Measurements from ENCODE around the gene PLXNA1.

The PLXNA1 gene

DNA sequence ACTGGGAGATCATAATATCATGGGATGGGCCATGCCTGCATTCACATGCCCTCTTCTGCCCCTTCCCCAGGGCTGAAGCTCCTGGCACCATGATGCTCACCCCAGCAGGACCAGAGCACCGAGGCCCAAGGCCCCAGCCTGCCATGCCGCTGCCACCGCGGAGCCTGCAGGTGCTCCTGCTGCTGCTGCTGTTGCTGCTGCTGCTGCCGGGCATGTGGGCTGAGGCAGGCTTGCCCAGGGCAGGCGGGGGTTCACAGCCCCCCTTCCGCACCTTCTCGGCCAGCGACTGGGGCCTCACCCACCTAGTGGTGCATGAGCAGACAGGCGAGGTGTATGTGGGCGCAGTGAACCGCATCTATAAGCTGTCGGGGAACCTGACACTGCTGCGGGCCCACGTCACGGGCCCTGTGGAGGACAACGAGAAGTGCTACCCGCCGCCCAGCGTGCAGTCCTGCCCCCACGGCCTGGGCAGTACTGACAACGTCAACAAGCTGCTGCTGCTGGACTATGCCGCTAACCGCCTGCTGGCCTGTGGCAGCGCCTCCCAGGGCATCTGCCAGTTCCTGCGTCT lies 5.6 kb downstream of the PLXNA1 start:
- DNase-seq = no peak

DNA sequence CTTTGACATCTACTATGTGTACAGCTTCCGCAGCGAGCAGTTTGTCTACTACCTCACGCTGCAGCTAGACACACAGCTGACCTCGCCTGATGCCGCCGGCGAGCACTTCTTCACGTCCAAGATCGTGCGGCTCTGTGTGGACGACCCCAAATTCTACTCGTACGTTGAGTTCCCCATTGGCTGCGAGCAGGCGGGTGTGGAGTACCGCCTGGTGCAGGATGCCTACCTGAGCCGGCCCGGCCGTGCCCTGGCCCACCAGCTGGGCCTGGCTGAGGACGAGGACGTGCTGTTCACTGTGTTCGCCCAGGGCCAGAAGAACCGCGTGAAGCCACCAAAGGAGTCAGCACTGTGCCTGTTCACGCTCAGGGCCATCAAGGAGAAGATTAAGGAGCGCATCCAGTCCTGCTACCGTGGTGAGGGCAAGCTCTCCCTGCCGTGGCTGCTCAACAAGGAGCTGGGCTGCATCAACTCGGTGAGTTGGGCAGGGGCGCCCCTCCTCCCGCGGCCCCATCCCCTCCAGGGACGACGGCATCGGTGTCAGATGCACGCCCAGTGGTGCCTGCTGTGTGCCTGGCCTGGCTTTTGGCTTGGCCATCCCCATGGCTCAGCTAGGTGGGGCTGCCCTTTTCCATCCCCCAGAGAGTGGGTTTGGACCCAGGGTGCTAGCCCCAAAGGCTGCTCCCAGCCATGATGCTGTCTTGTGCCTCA lies 6.6 kb downstream of the PLXNA1 start:
- DNase-seq = no peak

DNA sequence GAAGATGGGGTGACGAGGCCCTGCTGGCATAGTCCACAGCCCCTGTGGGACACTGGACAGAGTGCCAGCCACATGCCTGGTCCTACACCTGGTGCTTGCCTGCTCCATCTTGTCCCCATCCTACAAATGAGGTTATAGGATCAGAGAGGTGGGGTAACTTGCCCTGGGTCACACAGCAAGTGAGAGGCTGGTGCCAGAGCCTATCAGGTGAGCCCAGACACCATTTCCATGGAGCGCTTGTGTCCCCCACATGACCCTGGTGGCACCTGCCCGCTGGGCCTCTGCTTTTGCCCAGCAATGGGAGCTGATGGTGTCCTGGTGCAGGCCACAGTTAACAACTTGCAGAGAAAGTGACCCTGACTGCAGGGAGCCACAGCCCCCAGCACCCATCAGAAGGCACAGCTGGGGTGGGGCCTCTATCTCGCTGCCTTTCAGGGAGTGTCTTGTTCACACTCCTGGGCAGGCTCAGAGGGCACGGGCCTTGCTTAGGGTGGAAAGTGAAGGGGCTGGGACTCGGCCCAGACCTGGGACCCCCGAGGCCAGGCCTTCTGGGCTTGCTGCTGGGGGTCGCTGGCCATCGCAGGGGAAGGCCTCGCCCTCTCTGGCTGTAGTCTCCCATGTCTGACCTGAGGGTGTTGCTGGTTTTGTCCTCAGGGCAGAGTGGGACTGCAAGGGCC lies 7.2 kb downstream of the PLXNA1 start:
- no peak for DNase-seq

DNA sequence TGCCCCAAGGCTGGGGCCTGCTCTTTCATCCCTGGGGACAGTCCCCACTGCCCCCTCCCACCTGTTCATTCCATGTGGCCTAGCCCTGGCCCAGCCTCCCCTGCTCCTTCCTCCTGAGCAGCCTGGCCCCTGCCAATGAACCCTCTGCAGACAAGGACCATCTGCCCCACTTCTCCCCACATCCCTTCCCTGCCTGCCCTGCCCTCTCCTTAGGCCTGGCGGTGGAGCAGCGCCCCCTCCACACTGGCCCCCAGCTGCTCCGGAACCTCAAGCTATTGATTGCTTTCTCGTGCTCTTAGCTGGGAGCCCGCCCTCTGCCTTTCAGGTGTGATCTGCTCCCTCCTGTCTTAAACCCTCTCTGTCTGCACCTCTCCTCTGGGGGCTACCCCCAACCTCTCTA lies 8.0 kb downstream of the PLXNA1 start:
- DNase-seq = no peak

- no peak for DNase-seq
Observed at GRCh38 chr3:126991366-126992200, 8.7 kb downstream of the PLXNA1 start.

DNA sequence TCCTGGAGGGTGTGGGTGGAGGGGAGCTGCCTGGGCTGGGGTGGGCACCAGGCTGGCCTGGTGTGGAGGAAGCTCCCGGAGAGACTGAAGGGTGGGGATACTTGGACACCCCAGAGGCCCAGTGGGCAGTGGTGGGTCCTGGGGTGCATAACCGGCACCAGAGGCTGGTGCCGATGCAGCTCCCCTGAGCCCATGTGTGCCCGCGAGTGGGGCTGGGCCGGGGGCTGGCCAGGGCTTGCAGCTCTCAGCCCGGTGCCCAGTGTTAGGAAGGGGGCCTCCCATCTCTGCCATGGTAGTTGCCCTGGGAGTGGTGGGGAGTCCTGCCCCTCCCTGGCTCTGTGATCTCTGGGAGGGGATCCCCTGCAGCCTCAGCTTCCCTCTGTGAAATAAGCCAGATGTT lies 9.3 kb downstream of the PLXNA1 start:
- no peak for DNase-seq

GRCh38 chr3:126992776-126993175 lies 9.9 kb downstream of the PLXNA1 start:
- no peak for DNase-seq

DNA sequence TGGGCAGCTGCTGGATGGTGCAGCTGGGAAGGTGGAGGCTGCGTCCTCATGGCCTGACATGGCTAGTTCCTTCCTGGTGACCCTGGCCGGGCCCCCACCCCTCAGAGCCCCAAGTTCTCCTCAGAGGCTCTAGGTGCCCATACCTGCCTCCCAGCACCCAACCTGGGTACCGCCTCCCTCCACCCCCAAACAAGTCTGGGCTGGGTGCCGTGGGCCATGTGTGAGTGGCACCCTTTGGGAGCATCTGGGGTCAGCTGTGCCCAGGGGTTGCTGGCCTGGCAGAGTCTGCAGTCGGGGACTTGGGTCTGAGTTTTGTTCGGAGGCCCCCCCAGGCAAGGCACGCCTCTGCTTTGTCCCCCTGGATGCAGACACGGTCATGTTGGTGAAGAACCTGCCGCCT lies 10.5 kb downstream of the PLXNA1 start:
- no peak for DNase-seq

DNA sequence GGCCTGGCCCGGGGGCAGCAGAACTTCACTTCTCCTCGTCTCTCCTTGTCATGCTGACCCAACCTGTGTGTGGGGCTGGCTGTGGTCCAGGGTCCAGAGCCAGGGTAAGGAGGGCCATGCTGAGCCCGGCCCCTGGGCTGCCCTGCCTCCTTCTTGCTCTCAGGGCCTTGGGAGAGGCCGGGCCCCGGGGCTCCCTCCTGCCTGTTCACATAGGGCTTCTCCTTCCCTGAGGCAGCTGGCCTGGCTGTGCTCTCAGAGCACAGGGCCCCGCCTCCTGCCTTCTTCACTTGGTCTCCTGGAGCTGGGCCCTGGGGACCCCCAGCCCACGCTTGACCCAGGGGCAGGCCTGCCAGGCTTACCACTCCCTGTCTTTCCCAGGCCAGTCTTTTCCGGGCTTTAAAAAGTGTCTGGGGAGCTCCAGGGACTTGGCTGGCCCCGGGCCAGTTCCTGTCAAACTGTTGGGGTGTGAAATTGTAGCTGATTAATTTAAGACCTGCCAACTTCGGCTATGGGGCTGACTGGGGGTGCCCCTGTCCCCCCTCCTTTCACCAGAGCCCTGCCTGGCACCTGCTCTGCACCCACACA lies 11.8 kb downstream of the PLXNA1 start:
- no peak for DNase-seq

DNA sequence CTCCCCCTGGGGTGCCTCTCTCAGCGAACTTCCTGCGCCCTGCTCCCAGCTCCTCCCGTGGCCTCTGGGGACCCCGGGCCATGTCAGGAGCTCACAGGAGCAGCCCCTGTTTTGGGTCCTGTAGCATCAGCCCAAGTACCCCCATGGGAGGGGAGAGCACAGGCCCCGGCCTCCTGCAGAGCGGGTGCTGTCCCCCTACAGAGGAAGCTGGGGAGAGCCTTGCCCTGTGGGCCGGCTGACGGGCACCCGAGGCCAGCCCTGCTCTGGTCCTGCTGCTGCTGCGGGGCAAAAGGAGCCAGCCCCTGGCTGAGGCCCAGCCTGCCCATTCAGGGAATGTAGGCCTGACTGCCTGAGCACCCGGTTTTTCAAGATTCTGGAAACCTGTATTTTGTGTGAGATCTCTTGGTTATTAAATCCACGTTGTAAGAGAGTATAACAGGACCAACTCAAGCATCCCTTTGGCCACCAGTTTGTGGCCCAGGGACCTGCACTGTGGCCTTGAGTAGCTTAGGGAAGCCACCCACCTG lies 12.4 kb downstream of the PLXNA1 start:
- no peak for DNase-seq

DNA sequence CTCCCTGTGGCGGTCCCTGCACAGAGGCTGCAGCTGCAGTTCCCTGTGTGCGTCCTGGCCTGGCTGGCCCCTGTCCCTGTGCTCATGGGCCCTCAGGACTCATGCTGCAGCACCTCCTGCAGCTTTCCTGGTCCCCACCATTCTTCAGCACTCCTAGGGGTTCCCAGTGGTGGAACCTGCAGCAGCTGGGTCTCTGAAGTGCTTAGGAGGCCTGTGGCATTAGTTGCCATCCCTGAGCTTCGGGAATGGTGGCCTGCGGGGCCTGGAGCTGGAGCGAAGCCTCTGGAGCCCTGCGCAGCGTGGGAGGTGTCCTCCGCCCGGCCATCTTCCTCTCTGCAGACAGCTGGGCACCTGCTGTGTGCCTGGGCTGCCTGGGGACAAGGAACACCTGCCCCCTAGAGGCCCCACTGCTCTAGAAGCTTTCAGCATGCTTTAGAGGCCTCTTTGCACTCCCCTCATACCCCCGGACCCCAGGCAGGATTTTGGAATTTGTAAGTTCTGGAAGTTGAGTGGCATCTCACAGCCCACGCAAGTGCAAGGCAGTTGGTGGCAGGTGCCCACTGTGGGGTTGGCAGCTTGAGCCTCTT lies 13.1 kb downstream of the PLXNA1 start:
- DNase-seq = no peak

GRCh38 chr3:126996905-126997304 lies 14.0 kb downstream of the PLXNA1 start:
- DNase-seq = no peak

DNA sequence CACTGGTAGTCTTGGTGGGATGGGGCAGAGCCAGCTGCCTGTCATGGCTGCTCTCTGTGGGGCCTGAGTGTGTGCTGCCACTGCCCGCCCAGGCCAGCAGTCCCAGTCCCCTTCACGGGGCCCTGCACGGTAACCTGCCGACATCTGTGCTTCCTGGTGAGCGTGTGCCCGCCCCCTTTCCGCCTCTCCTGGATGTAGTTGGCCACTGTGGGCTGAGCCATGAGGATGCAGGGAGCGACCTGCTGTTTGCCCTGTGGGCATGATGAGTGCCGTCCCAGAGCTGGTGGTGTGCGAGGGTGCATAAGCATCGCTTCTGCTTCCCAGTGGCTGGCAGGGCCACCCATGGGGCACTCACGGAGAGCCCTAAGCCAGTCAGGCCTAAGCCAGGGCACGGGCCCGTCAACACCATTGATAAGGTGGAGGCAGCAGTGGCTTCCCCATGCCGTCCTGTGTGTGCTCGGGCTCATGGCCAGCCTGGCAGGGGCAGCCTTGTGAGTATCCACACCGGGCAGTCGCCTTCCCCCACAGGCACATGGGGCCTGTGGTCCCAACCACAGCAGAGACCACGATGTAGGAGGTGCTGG lies 14.6 kb downstream of the PLXNA1 start:
- DNase-seq = no peak

GRCh38 chr3:126998320-126998719 lies 15.4 kb downstream of the PLXNA1 start:
- DNase-seq = no peak

- DNase-seq = no peak
Observed at GRCh38 chr3:126998728-126999127, 15.8 kb downstream of the PLXNA1 start.

- no peak for DNase-seq
Observed at GRCh38 chr3:126999383-126999782, 16.5 kb downstream of the PLXNA1 start.

DNA sequence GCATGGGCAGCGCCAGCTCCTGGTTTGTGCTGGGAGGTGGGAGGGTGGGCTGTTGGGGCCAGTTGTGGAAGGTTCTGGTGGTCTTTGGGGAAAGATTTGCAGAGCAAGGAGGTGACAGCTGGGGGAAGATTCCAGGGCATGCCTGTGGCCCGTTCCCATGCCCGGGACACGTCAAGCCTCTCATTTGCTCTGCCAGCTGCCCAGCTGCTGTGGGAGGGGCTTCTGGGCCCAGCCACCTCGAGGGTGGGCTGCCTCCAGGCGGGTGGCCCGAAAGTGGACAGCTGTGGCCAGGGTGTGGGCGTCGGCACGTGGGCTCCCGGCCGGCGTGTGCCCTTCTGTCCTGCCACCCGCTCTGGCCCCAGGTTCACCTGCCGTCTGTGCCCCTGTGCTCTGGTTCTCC lies 17.2 kb downstream of the PLXNA1 start:
- no peak for DNase-seq

- no peak for DNase-seq
Observed at GRCh38 chr3:127000761-127001160, 17.8 kb downstream of the PLXNA1 start.

GRCh38 chr3:127001486-127002194 lies 18.7 kb downstream of the PLXNA1 start:
- DNase-seq = no peak

- no peak for DNase-seq
Observed at GRCh38 chr3:127002195-127003174, 19.6 kb downstream of the PLXNA1 start.
